Coronary artery (tissue), 2 donors: Measurements from ENCODE around the gene LGALS1.
"Not testable (repeated sequence)": the region's sequence is repeated elsewhere in the genome, so short reads cannot be mapped to it uniquely, and the experiment has no call there.

Experiments used
- DNase-seq: peaks from one replicate; pipeline ENCODE4 v3.0.0-alpha.2; 2017; ENCODE audit warnings: low spot score
- H3K27ac ChIP-seq, 2 donors: fragments of 200-600 bp; sonication (generic); one replicate each; pipeline ENCODE4 v1.5.1; 2016 to 2019
- H3K4me3 ChIP-seq: fragments of 200-600 bp; sonication (generic); 2 replicates; pipeline ENCODE4 v1.5.1; 2016; ENCODE audit warnings: mild to moderate bottlenecking, moderate library complexity
- CTCF ChIP-seq: fragments of 200-600 bp; sonication (generic); IDR thresholded peaks from one replicate; pipeline ENCODE4 v1.5.1; 2019; ENCODE audit warnings: antibody characterized with exemption

The LGALS1 gene

GRCh38 chr22:37713761-37714160, 38.3 kb downstream of the LGALS1 start:
- H3K27ac ChIP-seq, result no peak overlapping the region
- TF ChIP-seq CTCF, result no peak
- no peak for DNase-seq
- no peak overlapping the region for H3K4me3 ChIP-seq

GRCh38 chr22:37714634-37715033, 39.2 kb downstream of the LGALS1 start:
- DNase-seq, result no peak
- no peak for TF ChIP-seq CTCF
- Histone ChIP-seq H3K4me3 (no peak overlapping the region), H3K27ac (no peak overlapping the region)

- no peak for TF ChIP-seq CTCF
- Histone ChIP-seq H3K27ac (no peak overlapping the region), H3K4me3 (no peak overlapping the region)
- no peak for DNase-seq
Observed at GRCh38 chr22:37715760-37716159, 40.3 kb downstream of the LGALS1 start.

GRCh38 chr22:37716708-37717107, 41.3 kb downstream of the LGALS1 start:
- no peak for TF ChIP-seq CTCF
- H3K4me3 ChIP-seq, result no peak overlapping the region
- DNase-seq, result no peak
- H3K27ac ChIP-seq, result no peak overlapping the region

GRCh38 chr22:37717235-37717634, 41.8 kb downstream of the LGALS1 start:
- H3K4me3 ChIP-seq, H3K27ac ChIP-seq, DNase-seq: not testable (repeated sequence)

GRCh38 chr22:37717746-37718305, 42.4 kb downstream of the LGALS1 start:
- H3K4me3 ChIP-seq, result not testable (repeated sequence)

GRCh38 chr22:37725551-37726240, 50.3 kb downstream of the LGALS1 start:
- DNase-seq, result no peak
- H3K4me3 ChIP-seq, result no peak overlapping the region
- no peak for TF ChIP-seq CTCF
- H3K27ac ChIP-seq, result no peak overlapping the region

More at GRCh38 chr22:37717746-37718305, 42.4 kb downstream of the LGALS1 start:
- H3K27ac ChIP-seq, DNase-seq: not testable (repeated sequence)

- no peak for TF ChIP-seq CTCF
- Histone ChIP-seq H3K27ac (no peak overlapping the region), H3K4me3 (no peak overlapping the region)
- no peak for DNase-seq
Observed at GRCh38 chr22:37726241-37726887, 50.9 kb downstream of the LGALS1 start.
